ENCODE results near the gene PPM1F. TPM values are rescaled to one million over a fixed set of nuclear protein-coding genes. Genes with fewer than 3 reads are reported as not detected.
"Not testable (repeated sequence)": the region's sequence is repeated elsewhere in the genome, so short reads cannot be mapped to it uniquely, and the experiment has no call there.

PPM1F gene
- polyA plus RNA-seq, 12 donors, result 32.4 to 49.5 (median 46.1) TPM; not detected in 1

DNA sequence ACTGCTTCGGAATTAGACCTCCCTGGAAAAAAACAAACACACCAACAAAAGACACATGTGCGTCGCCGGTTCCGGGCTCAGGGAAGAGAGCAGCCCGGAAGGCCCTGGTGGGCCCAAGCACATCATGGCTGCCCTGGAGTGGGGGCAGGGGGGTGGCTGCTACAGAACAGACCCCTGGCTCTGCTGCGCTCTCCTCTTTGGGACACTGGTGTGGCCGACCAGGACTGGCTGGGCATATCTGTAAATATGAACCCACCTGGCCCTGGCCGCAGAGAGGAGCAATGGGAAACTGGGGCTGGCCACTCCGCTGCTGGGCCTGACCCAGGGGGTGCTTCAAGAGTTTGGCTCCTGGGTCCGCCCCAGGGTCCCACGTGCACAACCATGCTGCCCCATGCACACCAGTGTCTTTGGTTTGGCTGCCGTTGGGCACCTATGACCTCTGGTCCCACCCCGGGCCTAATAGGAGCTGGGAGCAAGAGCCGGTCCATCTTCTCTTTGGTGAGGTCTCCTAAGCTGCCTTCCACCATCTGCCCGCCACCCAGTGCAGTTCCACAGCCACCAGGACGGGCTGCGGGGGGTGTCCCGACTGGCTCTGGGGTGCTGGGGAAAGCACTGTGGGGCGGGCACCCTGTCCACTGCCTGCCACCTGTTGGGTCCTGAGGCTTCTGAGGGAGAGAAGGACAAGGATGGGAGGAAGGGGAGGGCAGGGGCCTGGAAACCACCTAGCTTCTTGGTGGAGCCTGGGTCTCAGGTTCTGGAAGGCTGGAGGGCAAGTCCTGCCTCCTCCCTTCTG, 30.1 kb downstream of the PPM1F start:
- no peak for DNase-seq

DNA sequence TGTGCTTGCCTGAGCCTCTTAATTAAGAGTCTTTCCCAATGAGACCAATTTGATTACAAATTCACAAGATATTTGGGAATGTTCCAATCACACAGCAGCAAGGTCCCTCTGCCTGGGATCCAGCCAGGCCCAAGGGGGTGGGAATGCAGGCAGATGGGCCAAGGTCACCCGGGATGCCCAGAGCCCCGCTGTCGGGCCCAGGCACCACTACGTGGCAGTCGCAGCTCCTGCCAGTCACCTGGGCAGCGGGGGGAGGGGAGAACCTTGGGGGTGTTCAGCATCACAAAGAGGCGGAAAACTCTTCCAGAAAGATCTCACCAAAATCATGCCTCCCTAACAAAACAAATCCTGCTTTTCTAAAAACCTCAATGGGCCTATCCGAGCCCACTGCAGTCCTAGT, 30.9 kb downstream of the PPM1F start:
- DNase-seq, result no peak

DNA sequence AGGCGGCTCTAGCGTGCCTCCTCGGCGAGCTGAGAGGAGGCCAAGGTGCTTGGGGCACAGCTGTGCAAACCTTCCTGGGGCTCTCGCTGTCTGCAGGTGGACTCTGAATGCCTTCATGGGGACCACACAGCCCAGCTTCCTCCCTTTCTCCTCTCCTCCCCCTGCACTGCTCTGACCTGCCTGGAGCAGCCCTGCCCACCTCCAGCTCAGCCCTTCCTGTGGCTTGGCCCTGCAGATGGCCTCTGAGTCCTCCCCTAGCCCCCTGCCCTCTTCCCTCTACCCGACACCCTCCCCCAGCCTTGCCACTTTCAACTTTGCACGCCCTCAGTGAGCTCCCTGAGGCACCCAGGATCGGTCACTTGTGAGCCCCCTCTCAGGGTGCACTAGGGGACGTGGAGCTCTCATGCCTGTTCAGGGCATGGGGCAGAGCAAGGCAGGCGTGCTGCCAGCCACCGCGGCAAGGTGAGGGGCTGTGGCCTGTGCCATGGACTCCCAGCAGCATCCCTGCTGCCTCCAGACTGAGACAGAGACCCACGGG, 31.4 kb downstream of the PPM1F start:
- DNase-seq, result no peak

DNA sequence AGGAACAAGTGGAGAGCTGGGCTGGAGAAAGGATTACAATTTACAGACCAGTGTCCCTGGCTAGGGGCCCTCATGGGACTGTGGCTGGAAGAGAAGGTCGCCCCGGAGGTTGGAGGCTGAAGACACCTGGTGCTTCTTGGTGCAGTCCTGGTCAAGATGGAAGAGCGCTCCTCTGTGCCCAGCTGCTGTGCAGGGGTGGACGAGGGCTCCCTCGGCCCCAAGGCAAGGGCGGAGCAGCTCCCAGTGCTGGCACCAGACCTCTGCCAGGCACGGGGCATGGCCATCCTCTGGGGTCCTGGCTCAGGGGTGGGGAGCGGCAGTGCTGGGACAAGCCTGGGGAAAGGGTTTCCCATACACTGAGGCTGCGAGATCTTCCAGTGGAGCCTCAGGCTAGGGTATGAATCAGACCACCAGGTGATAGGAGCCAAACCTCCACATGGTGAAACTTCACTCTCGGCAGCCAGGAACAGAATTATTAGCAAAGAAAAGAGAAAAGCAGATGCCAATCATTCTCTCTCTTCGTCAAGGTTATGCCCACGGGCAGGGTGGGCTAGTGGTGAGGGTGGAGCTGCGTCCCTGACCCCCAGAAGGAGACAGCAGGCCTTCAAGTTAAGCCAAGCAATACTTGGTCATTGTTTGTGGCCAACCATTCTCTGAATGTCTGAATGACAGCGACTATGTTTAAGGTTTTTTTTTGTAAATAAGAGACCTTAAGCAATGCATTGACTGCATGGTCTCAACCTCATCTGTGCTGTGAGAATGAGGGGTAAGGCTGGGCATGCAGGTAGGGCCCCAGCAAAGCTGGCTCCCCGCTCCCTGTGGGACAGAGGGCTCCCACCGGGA, 32.1 kb downstream of the PPM1F start:
- no peak for DNase-seq

DNA sequence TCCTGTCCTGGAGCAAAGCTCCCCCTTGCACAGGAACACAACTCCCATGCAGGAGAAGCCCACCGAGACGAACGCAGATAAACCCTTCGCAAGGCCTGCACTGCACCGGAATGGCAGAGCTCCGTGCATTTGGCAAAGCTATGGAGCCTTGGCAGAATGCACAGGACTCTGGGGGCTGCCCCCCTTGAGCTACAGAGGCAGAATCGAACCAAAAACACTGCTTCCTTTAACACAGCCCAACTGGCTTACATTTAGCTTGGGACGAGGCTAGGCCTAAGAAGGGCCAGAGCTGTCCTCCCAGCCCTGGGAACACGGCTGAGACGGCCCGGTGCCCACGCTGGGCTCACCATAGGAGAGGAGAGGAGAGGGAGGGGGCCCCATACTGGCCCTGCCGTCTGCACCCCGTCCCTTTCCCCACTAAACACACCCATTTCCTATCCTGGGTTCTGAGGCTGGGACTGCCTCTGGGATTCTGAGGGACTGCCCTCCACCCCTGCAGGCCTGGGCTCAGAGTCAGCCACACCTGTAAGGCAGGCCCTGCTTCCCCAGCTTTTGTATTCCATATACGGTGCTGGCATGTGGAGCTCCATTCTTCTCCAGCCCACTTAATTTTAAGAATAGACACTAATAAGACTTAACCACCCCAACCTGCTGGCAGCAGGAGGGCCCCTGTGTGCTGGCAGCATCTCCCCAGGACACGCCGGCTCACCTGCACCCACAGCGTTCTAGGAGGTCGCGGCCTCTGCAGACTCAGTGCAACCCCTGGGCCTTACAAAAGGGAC, 32.9 kb downstream of the PPM1F start:
- DNase-seq, result no peak

DNA sequence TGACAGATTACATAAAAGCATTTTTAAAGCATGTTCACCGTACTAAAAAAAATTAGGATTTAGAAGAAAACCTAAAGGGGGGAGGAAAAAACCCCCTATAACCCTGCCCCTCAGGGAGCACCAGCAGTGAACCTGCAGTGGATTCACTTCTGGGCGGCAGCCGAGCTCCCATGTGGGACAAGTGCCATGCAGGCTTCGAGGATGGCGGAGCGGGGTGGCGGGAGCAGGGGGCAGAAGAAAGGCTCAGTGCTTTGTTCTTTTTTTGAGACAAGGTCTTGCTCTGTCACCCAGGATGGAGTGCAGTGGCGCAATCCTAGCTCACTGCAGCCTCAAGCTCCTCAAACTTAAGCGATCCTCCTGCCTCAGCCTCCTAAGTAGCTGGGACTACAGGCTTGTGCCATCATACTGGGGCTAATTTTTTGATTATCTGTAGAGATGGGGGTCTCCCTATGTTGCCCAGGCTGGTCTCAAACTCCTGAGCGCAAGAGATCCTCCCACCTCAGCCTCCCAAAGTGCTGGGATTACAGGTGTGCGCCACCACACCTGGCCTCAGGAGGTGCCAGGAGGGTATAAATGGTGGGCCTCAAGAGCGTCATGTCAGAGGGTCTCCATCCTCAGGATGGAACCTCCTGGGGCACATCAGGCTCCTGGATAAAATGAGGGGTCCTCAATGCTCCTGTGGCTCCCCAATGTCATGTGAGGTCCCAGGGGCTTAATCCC, 34.0 kb downstream of the PPM1F start:
- DNase-seq, result no peak

DNA sequence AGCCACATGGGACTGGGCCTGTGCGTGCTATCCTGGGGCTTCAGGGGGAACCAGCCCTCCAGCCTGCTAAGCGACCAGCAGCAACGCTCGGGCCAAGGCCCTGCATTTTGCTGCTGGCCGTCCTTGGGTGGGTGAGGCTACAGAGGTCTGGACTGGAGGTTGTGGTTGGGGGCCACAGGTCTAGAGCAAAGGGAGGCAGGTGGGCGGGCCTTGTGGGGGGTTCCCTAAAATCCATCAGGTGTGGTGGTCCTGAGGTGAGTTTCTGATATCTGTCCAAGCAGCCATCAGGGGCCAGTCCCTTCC, 34.7 kb downstream of the PPM1F start:
- no peak for DNase-seq

DNA sequence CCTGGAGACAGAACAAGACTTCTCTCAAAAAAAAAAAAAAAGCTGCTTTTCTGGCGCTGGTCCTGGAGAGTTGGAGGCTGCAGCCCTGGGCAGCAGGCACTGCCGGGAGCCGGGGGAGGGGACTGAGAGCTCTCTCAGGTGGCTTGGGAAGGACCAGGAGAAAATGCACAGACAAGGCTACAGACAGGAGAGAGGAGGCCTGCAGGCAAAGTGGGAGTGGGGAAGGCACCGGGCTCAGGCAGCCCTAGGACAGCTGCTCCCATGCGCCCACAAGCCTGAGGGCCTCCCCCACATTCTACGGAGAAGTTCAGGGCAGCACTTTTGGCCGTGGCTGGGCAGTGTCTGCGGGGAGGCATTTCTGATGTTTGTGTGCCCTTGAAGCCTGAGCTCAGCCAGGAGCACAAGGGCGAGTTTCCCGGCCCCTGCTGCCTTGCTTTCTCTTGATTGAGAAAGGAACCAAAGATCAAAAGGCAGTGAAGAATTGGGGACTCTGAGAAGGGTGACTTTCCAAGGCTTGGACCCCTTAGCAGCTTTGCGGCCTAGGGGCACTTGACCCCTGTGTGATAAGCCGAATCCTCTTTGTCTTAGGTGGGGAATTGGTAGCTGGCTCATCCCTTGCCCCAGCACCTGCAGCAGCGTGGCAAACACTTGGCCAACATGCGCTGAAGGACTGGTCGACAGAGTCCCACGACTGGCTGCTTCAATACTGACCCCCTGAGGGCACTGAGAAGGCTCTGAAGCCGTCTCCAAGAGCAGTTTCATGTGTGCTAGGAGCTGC, 35.3 kb downstream of the PPM1F start:
- DNase-seq, result peak; percentile 25

DNA sequence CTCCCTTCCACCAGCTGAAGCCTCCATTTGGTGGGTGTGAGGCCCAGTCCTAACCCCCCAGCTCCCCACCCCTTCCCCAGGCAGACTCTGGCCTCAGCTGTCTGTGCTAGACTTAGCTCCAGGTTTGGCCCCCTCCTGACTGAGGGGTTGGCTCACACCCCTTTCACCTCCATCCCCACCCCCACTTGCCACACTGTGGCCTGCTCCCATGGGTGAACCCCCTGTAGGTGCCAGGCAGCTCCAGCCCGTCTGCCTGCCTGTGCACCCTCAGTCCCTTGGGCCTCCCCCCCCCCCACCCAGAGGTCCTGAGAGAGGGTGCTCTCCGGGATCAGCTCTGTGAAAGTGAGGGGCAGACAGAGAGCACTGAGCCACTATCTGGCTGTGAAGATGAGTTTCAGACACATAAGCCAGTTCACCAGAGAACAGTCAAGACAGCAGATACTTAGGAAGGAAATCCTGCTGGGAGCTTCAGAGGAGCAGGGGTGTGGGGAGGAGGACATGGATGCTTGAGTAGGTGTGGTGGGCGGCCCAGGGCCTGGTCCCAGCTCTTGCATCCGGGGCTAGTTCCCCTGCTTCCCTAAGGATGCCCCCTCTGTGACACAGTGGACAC, 36.2 kb downstream of the PPM1F start:
- DNase-seq, result no peak

DNA sequence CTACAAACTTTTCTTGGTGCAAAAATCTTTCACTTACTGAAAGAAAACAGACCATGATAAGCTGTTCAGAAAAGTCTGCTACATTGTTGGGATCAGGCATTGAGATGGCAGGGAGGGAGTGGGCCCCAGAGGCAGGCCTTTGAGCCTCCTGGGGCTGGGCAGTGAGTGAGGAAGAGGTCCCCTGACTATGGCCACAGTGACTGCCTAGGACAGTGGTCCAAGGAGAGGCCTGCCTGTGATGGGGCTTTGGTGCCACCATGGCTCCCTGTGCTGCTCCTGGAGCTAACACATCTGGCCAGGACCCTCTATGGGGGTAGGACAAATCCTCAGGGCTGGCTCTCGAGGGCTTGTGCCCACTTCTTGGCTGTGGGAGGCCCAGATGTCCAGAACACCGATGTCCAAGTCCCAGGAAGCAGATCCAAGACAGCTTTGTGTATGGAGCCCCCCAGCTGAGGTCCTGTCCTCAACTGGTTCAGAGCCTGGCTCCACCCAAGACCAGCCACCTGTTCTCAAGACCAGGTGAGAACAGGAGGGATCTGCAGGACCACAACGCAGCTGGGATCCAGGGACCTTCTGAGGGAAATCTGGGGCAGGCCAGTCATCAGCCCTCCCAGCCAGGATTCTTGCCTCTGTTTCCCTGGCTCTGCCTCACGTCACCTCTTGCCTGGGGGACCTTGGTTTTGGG, 36.9 kb downstream of the PPM1F start:
- no peak for DNase-seq

DNA sequence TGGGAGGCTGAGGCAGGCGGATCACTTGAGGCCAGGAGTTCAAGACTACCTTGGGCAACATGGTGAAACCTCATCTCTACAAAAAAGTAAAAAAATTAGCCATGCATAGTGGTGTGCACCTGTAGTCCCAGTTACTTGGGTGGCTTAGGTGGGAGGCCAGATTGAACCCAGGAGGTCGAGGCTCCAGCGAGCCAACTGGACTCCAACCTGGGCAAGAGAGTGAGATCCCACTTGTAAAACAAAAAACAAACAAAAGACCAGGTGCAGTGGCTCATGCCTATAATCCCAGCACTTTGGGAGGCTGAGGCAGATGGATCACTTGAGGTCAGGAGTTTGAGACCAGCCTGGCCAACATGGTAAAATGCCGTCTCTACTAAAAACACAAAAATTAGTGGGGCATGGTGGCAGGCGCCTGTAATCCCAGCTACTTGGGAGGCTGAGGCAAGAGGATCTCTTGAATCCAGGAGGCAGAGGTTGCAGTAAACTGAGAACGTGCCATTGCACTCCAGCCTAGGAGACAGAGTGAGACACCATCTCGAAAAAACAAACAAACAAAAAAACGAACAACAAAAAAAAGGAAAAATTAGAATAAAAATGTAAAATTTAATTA, 38.5 kb downstream of the PPM1F start:
- DNase-seq, result not testable (repeated sequence)

DNA sequence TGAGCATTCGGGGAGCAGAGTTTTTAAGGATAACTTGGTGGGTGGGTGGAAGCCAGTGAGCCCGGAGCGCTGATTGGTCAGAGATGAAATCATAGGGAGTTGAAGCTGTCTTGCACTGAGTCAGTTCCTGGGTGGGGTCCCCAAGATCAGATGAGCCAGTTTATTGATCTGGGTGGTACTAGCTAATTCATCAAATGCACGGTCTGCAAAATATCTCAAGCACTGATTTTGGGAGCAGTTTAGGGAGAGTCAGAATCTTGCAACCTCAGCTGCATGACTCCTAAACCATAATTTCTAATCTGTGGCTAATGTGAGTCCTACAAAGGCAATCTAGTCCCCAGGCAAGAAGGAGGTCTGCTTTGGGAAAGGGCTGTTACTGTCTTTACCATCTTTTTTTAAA, 42.3 kb downstream of the PPM1F start:
- not testable (repeated sequence) for DNase-seq

DNA sequence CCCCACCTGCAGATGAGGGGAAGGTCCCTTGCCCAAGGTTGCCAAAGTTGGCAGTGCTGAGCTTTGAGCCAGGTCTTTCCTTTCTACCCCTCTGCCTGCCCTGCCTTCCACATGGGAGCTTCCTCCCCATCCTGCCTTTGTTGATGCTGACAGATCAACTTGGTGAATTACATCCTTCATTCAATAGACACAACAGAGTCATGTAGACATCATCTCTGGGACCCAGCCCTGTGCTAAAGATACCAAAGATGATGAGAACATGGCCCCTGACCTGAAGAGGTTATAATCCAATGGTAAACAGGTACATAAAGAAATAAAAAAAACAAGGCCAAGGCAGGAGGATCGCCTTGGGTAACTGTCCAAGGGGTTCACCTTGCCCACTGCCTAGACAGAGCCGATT, 42.8 kb downstream of the PPM1F start:
- DNase-seq, result no peak

DNA sequence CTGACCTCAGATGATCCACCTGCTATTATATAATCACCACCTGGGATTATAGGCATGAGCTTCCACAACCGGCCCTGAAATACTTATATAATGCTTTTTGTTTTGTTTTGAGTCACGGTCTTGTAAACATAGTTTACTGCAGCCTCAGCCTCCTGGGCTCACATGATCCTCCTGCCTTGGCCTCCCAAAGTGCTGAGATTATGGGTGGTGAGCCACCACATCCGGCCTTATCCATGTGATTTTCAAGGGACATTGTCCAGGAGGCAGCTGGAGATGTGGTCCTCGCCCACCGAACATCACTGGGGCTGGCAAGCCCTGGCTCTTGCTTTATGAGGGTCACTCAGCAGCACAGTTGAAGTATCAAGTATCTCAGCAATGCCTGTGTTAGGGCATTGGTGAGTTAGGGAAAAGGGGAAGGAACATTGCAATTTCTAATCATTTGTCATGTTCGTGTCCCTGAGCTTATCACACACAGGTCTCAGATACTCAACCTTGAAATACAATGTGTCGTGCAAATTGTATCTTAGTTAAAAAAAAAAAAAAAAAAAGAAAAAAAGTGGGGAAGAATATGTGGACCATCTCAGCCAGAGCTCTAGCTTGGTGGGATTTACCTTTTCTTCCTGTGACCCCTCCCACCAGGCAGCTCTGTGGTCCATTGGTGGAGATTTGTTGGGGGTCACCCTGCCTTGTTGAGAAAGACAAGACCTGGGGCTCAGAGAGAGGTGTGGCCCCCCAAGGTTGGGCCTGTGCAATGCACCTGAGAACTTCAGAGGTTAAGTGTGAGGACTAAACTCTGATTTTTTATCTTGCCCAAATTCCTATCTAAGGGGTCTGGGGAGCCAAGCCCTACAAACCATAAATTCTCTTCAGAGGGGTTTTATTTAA, 44.8 kb downstream of the PPM1F start:
- no peak for DNase-seq

DNA sequence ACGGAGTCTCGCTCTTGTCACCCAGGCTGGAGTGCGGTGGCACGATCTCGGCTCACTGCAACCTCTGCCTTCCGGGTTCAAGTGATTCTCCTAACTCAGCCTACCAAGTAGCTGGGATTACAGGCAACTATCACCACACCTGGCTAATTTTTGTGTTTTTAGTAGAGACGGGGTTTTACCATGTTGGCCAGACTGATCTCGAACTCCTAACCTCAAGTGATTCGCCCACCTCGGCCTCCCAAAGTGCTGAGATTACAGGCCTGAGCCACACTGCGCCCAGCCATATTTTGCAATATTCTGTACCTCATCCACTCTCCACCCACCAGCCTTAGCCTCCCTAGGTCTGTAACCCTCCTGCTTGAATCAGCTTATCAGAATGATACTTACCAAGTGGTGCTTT, 47.4 kb downstream of the PPM1F start:
- DNase-seq, result not testable (repeated sequence)

DNA sequence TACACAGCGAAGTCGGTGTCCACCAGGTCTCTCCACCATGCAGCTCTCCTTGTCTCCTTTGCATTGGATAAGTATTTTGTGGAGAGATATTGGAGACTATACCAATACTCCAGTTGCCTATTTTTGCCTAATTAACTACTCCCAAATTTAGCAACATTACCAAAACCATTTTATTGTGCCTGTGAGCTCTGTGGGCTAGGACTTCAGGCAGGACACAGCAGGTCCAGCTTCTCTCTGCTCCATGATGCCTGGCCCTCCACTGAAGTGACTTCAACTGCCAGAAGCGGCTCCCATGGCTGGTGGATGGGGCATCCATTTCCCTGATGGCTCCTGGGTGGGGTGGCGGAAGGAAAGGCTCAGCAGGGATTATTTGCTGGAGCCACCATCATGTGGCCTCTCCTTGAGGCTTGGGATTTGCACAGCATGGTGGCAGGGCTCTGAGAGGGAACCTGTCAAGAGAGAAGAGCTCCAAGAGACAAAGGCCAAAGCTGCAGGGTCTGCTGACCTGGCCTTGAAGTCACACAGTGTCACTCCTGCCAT, 48.3 kb downstream of the PPM1F start:
- DNase-seq, result no peak

DNA sequence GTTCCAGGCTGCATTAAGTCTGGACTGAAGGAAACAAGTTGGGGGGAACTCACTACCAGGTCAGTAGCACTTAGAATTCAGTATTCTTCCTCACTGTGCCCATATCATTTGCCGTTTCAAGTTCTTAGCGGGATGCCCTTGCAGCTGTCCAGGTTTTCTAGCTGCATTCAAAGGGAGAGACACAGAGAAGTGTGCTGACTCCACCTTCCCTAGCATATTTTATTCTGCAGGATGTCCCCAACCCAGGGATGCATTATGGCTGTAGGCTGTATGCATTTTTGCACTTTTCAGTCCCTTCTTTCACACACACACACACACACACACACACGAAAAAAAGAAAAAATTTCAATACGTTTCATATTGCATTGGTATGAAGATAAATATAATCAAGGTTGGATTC, 49.4 kb downstream of the PPM1F start:
- DNase-seq, result no peak

All from muscle of arm (tissue), 12 donors.